Activated CD4-positive, alpha-beta T cell treated with anti-CD3 and anti-CD28 coated beads for 4 hours (primary cell): Measurements from ENCODE around the gene THRB.
A peak's percentile ranks its signal among the peaks of the same experiment; 100 is the strongest.

Experiments used
- DNase-seq, 2 donors: peaks; one replicate each; pipeline ENCODE4 v3.0.0-alpha.2; 2020

Gene THRB

DNA sequence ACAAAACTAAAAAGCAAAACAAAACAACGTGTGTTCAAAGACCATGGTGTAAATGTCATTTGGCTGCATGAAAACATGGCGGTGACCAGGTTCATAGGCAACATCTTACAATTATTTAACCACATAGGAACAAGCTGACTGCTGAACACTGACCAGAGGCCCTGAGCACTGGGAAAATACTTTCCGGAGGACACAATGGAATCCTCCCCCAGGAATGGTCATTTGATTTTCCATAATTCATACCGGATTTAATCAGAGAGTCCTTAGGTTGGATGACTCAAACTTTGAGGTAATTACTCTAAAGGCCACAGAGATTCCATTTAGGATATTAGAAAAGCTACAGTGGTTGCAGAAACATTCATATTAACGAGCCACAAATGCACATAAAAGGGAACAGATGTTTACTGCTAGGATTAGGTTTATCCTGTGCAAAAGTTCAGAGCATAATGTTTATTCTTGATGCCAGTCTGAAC lies 294.8 kb downstream of the THRB start:
- no peak for DNase-seq

DNA sequence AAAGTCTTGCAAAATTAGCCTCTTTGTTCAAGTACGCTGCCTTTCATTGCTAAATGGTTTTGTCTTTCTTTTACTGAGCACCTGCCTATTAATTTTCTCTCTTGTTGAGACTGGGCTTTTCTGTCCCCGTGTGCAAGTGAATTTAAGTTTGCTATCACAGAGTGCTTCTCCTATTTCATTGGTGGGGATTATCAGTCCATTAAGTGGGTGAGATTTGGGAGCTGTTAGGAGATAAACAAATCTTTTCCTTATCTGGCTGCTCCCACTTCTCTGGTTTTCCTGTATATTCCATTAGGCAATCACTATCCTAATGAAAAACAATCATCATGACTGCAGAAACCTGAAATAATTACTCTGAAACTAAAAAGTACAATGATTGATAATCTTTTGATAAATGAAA lies 295.4 kb downstream of the THRB start:
- DNase-seq: no peak

- DNase-seq: no peak
Observed at GRCh38 chr3:24198728-24199127, 295.9 kb downstream of the THRB start.

- DNase-seq: no peak
Observed at GRCh38 chr3:24197809-24198208, 296.8 kb downstream of the THRB start.

DNA sequence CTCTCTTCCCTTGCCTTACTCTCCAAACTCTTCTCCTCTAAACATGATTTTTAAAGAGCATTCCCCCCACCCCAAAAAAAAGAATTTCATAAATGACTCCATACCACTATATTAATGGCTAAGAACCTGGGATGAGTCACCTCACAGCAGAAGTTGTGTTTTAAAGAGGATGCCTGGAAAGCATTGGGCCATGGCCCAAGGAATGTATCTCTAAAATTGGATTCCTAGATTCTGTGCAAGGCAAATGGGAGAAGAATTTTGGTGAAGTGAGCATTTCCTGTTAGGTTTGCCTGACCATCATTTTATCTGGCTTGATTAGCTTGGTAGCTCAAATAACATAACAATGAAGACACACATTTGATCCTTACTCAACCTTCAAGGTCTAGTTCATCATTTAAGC lies 298.1 kb downstream of the THRB start:
- DNase-seq: no peak

GRCh38 chr3:24195504-24196230 lies 299.0 kb downstream of the THRB start:
- DNase-seq: no peak

GRCh38 chr3:24192469-24193056 lies 302.1 kb downstream of the THRB start:
- no peak for DNase-seq

- DNase-seq: no peak
Observed at GRCh38 chr3:24191801-24192403, 302.7 kb downstream of the THRB start.

GRCh38 chr3:24190256-24190655 lies 304.4 kb downstream of the THRB start:
- no peak for DNase-seq

GRCh38 chr3:24185738-24186384 lies 308.8 kb downstream of the THRB start:
- DNase-seq: peak in 1 of 2 donors; percentile 5

DNA sequence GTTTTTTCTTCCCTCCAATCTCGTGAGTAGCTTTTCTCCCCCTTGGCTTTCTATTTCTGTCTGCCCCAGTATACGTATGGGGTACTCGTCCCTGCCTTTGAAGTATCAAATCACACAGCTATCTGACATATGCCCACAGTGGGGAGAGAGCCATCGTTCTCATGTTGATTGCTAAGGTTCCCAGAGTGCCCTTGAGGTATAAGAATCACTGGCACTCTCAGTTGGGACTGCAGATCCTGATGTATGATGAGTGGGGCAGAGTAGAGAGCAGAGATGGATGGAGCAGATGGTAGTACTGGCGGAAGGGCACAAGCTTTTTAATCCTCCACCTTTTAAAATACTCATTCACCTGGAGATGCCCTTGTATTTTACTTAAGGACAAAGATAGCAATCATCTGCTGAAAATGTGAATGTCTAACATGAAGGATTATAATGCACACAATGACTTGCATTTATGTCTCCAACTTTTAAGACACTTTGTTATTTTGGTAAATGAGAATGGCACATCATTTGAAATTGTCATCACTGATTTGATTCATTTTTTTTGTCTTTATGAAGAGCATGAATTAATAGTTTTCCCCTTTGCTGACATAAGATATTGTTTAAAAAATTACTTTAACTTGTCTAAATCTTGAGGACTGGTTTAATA lies 310.0 kb downstream of the THRB start:
- DNase-seq: no peak

- no peak for DNase-seq
Observed at GRCh38 chr3:24182756-24183155, 311.9 kb downstream of the THRB start.

GRCh38 chr3:24181256-24181655 lies 313.4 kb downstream of the THRB start:
- no peak for DNase-seq

- no peak for DNase-seq
Observed at GRCh38 chr3:24180616-24181015, 314.0 kb downstream of the THRB start.

DNA sequence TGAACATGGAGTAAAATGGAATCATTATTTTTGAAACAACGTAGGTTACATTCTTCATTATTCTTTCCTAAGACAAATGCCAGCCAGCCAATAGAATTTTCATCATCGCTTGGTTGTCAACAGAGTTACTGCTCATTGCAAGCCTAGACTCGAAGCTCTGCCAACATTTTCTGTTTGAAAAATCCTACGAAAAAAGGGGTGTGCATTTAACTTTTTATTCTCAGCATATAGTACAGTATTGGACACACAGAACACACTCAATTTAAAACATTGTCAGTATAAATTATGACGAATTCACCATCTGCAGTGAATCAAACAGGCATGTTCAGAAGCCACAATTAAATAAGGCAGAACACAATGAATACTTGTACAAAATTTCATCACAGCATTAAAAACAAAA lies 317.4 kb downstream of the THRB start:
- no peak for DNase-seq

GRCh38 chr3:24174614-24175013 lies 320.0 kb downstream of the THRB start:
- DNase-seq: no peak

DNA sequence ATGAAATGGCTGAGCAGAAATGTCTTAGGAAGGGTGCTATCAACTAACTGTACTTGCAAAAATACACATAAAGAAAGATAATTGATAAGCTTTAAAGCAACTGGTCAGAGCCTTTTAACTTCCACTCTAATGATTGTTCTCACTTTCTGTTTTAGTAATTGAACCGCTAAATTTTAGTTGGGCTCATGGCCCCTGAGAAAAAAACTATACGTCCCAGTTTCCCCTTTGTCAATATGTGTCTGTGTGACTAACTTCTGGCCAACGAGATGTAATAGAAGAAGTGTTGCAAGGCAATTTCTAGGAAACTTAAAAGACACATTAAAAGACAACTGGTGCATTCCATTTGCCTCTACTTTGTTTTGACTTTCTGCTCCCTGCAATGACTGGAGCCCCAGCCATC lies 325.7 kb downstream of the THRB start:
- no peak for DNase-seq

GRCh38 chr3:24167429-24167828 lies 327.2 kb downstream of the THRB start:
- DNase-seq: no peak

GRCh38 chr3:24166515-24166914 lies 328.1 kb downstream of the THRB start:
- DNase-seq: no peak

DNA sequence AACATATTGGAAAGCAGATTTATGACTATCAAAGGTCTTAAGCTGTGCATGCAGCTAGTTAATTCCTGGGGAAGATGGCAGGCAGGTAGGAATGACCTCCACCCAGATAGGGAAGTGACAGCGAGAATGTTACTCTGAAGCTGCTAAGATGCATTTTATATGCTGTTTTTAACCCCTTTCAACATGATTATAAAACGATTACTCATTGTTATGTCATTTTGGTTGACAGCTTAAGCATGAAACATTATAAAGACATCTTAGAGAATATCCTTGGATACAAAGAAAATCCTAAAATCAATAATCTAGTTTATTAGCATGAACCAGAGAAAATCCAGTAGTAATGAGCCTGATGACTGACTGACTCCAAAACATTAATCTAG lies 329.1 kb downstream of the THRB start:
- DNase-seq: no peak

DNA sequence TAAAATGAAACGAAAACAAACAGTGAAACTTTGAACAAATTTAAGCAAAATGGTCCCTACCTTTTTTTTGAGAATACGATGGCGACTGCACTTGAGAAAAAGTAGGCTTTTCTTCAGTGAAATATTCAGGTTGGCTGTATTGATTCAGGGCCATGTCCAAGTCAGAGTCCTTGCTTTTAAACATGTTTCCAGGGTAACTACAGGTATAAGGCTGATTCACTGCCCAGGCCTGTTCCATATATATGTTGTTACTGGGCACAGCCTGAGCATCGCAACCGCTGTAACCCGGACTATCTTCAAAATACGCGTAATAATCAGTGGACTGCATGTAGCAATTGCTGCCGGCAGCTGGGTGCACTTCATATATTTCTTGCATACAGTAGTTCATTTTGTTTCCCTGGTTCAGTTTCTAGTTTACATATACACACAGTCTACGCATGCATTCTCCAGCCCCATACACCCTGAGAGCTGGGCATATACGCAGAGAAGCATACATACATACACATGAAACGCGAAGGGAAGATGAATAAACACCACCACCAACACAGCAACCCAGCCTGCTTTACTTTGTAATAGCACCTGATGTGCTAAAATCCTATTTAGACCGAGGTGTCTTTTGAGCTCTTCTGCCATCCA lies 329.6 kb downstream of the THRB start:
- no peak for DNase-seq

DNA sequence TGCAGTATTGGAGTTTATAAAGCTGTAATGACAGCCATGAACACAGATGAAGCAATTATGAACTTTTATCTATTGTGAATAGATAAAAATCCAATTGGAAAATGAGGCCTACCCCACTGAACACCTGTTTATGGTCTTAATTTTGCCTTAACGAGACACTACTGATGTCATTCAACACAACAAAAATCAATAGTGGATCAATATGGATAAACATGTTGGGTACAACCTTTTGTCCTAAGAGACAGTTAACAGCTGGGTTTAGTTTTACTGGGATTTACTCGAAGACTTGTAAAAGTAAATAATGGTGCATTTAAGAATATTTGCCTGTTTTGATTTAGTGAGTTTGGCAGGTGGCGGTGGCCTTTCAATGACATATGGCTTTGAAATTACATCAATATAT lies 331.7 kb downstream of the THRB start:
- no peak for DNase-seq

- no peak for DNase-seq
Observed at GRCh38 chr3:24161841-24162240, 332.8 kb downstream of the THRB start.
